ENCODE results near the gene OGFOD1.
A peak's percentile ranks its signal among the peaks of the same experiment; 100 is the strongest.

The OGFOD1 gene

GRCh38 chr16:56436258-56436657 is 15.1 kb upstream of the OGFOD1 start:
- Histone ChIP-seq H3F3A (ENCODE audit: low read depth) (no peaks in the 10 kb centered on the region), H3K4me3 (ENCODE audit: low read length, poor library complexity, severe bottlenecking) (no peak overlapping the region), H3K36me3 (ENCODE audit: insufficient read depth, low read length) (peaks cover 82% of the 10 kb centered on the region), H2AFZ (ENCODE audit: low read length) (no peak overlapping the region), H3K9me3 (ENCODE audit: insufficient read depth, low read depth, low read length) (no peaks in the 10 kb centered on the region), H3K27me3 (ENCODE audit: insufficient read depth, low read length, poor library complexity, severe bottlenecking) (no peaks in the 10 kb centered on the region), H3K4me2 (ENCODE audit: low read depth, low read length, poor library complexity, severe bottlenecking) (no peak overlapping the region), H3K9ac (ENCODE audit: low read depth, low read length, poor library complexity, severe bottlenecking) (no peak overlapping the region), H3K4me1 (ENCODE audit: insufficient read depth, low read length, poor library complexity, severe bottlenecking) (no peaks in the 10 kb centered on the region), H3K9me2 (replicated peaks; ENCODE audit: low read depth, low read length) (no peaks in the 10 kb centered on the region), H4K20me1 (ENCODE audit: insufficient read depth, low read length, poor library complexity, severe bottlenecking) (peaks cover 4% of the 10 kb centered on the region), H3K79me2 (ENCODE audit: insufficient read depth, low read length) (peaks cover 25% of the 10 kb centered on the region)
- no peak for TF ChIP-seq EZH2phosphoT487 (IDR thresholded peaks at IDR 0.05; ENCODE audit: borderline replicate concordance)
- TF ChIP-seq CTCF (conservative IDR thresholded peaks at IDR 0.05; ENCODE audit: low read length): no peak

GRCh38 chr16:56438038-56438437 is 13.3 kb upstream of the OGFOD1 start:
- no peak overlapping the region for H3K4me3 ChIP-seq (ENCODE audit: low read length, poor library complexity, severe bottlenecking)
- H3K36me3 ChIP-seq (ENCODE audit: insufficient read depth, low read length): peaks cover 81% of the 10 kb centered on the region
- TF ChIP-seq EZH2phosphoT487 (IDR thresholded peaks at IDR 0.05; ENCODE audit: borderline replicate concordance) (no peak), CTCF (conservative IDR thresholded peaks at IDR 0.05; ENCODE audit: low read length) (no peak)
- peaks cover 4% of the 10 kb centered on the region for H4K20me1 ChIP-seq (ENCODE audit: insufficient read depth, low read length, poor library complexity, severe bottlenecking)
- H3K9me3 ChIP-seq (ENCODE audit: insufficient read depth, low read depth, low read length): no peaks in the 10 kb centered on the region
- no peak overlapping the region for H2AFZ ChIP-seq (ENCODE audit: low read length)
- H3K9ac ChIP-seq (ENCODE audit: low read depth, low read length, poor library complexity, severe bottlenecking): no peak overlapping the region
- peaks cover 35% of the 10 kb centered on the region for H3K79me2 ChIP-seq (ENCODE audit: insufficient read depth, low read length)
- H3K4me1 ChIP-seq (ENCODE audit: insufficient read depth, low read length, poor library complexity, severe bottlenecking): no peaks in the 10 kb centered on the region
- H3F3A ChIP-seq (ENCODE audit: low read depth): no peaks in the 10 kb centered on the region
- no peak overlapping the region for H3K4me2 ChIP-seq (ENCODE audit: low read depth, low read length, poor library complexity, severe bottlenecking)
- no peaks in the 10 kb centered on the region for H3K9me2 ChIP-seq (replicated peaks; ENCODE audit: low read depth, low read length)
- no peaks in the 10 kb centered on the region for H3K27me3 ChIP-seq (ENCODE audit: insufficient read depth, low read length, poor library complexity, severe bottlenecking)

GRCh38 chr16:56447286-56447685 is 4.1 kb upstream of the OGFOD1 start:
- H3K79me2 ChIP-seq (ENCODE audit: insufficient read depth, low read length): peaks cover 91% of the 10 kb centered on the region
- H3K9me2 ChIP-seq (replicated peaks; ENCODE audit: low read depth, low read length): no peaks in the 10 kb centered on the region
- peaks cover 61% of the 10 kb centered on the region for H4K20me1 ChIP-seq (ENCODE audit: insufficient read depth, low read length, poor library complexity, severe bottlenecking)
- H3K9me3 ChIP-seq (ENCODE audit: insufficient read depth, low read depth, low read length): no peaks in the 10 kb centered on the region
- no peaks in the 10 kb centered on the region for H3F3A ChIP-seq (ENCODE audit: low read depth)
- peaks cover 39% of the 10 kb centered on the region; the same call in 1 of the 2 replicates for H3K36me3 ChIP-seq (ENCODE audit: insufficient read depth, low read length)
- H3K9ac ChIP-seq (ENCODE audit: low read depth, low read length, poor library complexity, severe bottlenecking): peak overlapping the region; percentile 88
- no peak overlapping the region for H2AFZ ChIP-seq (ENCODE audit: low read length)
- TF ChIP-seq CTCF (conservative IDR thresholded peaks at IDR 0.05; ENCODE audit: low read length): no peak
- no peak for TF ChIP-seq EZH2phosphoT487 (IDR thresholded peaks at IDR 0.05; ENCODE audit: borderline replicate concordance)
- H3K4me2 ChIP-seq (ENCODE audit: low read depth, low read length, poor library complexity, severe bottlenecking): peak overlapping the region; percentile 96
- no peaks in the 10 kb centered on the region for H3K27me3 ChIP-seq (ENCODE audit: insufficient read depth, low read length, poor library complexity, severe bottlenecking)
- peaks cover 62% of the 10 kb centered on the region for H3K4me1 ChIP-seq (ENCODE audit: insufficient read depth, low read length, poor library complexity, severe bottlenecking)
- peak overlapping the region; percentile 87 for H3K4me3 ChIP-seq (ENCODE audit: low read length, poor library complexity, severe bottlenecking)

All from Loucy (cell line).